ENCODE data around the gene KIF1B. TPM values are rescaled to one million over a fixed set of nuclear protein-coding genes. Genes with fewer than 3 reads are reported as not detected.

KIF1B gene
- polyA plus RNA-seq, 2 donors: 9.6 to 13.6 TPM

Other genes starting within 250 kb of the KIF1B start
- gene RBP7, start 213.3 kb upstream of the KIF1B start, polyA plus RNA-seq: 10 to 100 TPM; 47.6 to 66.9 TPM
- gene UBE4B, start 177.6 kb upstream of the KIF1B start, polyA plus RNA-seq: 10 to 100 TPM; 15.6 to 23.2 TPM
- gene PGD, start 188.5 kb downstream of the KIF1B start, polyA plus RNA-seq: 100 to 1,000 TPM; 189 to 565 TPM
- 10 to 100 TPM; 15.3 to 17.8 TPM for gene CENPS, start 219.9 kb downstream of the KIF1B start, polyA plus RNA-seq
- under 1 TPM; 0.18 to 0.20 TPM for gene CORT, start 239.5 kb downstream of the KIF1B start, polyA plus RNA-seq

Data from esophagus (tissue), 2 donors.